ENCODE results near the gene ARHGAP26.
"Not testable (repeated sequence)": the region's sequence is repeated elsewhere in the genome, so short reads cannot be mapped to it uniquely, and the experiment has no call there.

Gene ARHGAP26

GRCh38 chr5:142922223-142922952 is 152.2 kb downstream of the ARHGAP26 start:
- Mint-ChIP-seq H3K4me3 (no peak overlapping the region), H3K27me3 (no peaks in the 10 kb centered on the region), H3K36me3 (peaks cover 12% of the 10 kb centered on the region), H3K9me3 (ENCODE audit: low read depth) (no peaks in the 10 kb centered on the region), H3K27ac (no peak overlapping the region), H3K4me1 (ENCODE audit: low read depth) (peaks cover 28% of the 10 kb centered on the region)

DNA sequence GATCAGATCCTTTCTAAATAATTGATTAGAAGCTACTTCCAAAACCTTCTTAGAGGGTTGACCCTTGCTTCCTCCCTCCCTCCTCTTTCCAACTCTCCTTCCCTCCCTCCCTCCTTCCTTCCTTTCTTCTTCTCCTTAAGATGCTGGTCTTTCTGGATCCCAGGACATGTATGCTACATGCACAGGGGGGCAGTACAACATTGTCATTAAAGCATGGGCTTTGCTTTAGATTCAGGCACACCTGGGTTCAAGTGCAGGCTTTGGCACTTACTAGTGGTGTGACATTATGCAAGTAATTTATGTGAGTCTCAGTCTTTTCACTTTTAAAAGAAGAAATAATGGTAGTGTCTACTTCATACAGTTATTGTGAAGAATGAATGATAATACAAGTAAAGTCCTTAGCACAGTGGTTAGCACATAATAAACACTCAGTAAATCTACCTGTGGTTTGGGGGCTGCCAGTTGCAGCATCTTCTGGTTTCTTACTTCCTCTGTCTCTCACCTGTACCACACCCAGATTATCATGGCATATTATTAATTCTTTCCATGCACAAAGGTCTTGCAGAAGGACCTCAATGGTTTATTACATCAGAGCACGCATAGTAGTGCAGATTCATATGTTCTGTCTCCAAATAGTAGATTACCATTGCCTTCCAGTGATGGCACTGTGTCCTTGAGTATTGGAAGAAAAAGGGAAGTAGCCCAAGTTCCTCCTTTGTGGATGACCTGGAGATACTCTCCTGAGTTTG is 154.1 kb downstream of the ARHGAP26 start:
- Mint-ChIP-seq H3K4me3 (no peak overlapping the region), H3K27me3 (no peaks in the 10 kb centered on the region), H3K36me3 (peaks cover 15% of the 10 kb centered on the region), H3K9me3 (ENCODE audit: low read depth) (no peaks in the 10 kb centered on the region), H3K27ac (no peak overlapping the region), H3K4me1 (ENCODE audit: low read depth) (peaks cover 32% of the 10 kb centered on the region)

DNA sequence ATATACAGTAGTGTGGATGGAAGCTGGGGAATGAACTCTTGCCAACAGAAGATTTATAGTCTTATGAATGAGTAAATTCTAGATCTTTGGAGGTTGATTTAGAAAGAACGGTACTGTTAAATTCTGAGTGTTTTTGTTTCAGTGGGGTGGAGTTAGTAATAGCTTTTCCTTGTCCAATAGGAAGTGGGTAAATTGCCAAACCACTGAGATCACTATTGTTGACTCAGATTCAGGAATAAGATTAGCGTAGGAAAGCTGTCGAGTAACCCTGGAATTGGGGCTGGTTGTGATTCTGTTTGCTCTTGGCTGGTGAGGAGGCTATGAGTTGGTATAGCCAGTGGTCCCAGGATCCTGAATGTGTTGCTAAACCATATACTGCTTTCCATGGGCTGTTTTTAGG is 155.6 kb downstream of the ARHGAP26 start:
- Mint-ChIP-seq H3K4me1 (ENCODE audit: low read depth) (peaks cover 41% of the 10 kb centered on the region), H3K4me3 (no peak overlapping the region), H3K27ac (no peak overlapping the region), H3K36me3 (peaks cover 19% of the 10 kb centered on the region), H3K27me3 (no peaks in the 10 kb centered on the region), H3K9me3 (ENCODE audit: low read depth) (no peaks in the 10 kb centered on the region)

- Mint-ChIP-seq H3K36me3 (peaks cover 22% of the 10 kb centered on the region), H3K27ac (no peak overlapping the region), H3K27me3 (no peaks in the 10 kb centered on the region), H3K4me1 (ENCODE audit: low read depth) (peaks cover 42% of the 10 kb centered on the region), H3K9me3 (ENCODE audit: low read depth) (no peaks in the 10 kb centered on the region), H3K4me3 (no peak overlapping the region)
Observed at GRCh38 chr5:142926549-142926948, 156.4 kb downstream of the ARHGAP26 start.

DNA sequence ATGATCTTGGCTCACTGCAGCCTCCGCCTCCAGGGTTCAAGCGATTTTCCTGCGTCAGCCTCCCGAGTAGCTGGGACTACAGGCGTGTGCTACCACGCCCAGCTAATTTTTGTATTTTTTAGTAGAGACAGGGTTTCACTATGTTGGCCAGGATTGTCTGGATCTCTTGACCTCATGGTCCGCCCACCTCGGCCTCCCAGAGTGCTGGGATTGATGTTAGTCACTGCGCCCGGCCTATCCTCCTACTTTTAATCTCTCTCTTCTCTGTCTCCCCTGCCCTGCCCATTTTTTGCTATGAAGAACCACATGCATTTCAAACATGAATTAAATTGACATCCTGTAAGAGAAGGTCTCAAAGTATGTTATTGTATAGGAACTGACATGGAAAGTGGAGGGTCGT is 158.8 kb downstream of the ARHGAP26 start:
- H3K27ac Mint-ChIP-seq; H3K27me3 Mint-ChIP-seq; H3K9me3 Mint-ChIP-seq (ENCODE audit: low read depth); H3K4me3 Mint-ChIP-seq: not testable (repeated sequence)
- peaks cover 32% of the 10 kb centered on the region for H3K36me3 Mint-ChIP-seq
- peaks cover 35% of the 10 kb centered on the region for H3K4me1 Mint-ChIP-seq (ENCODE audit: low read depth)

DNA sequence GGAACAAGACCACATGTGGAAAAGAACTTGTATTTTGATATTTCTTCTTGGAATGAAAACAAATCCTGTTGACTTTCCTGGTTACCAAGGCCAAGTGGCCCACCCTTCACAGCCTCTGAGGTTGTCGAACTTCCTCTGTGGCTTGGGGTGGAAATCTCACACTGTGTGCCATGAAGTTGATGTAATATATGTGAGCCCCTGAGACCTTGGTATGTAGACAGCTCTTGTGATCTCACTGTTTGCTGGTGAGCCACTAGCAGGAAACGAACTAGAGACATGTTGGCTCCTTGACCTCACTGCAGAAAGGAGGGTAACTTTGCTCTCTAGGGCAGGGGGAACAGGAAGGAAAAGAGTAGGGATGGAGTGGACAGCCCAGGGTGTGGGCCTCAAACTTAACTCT is 159.4 kb downstream of the ARHGAP26 start:
- Mint-ChIP-seq H3K4me3 (no peak overlapping the region), H3K9me3 (ENCODE audit: low read depth) (no peaks in the 10 kb centered on the region), H3K27me3 (no peaks in the 10 kb centered on the region), H3K4me1 (ENCODE audit: low read depth) (peaks cover 35% of the 10 kb centered on the region), H3K27ac (no peak overlapping the region), H3K36me3 (peaks cover 31% of the 10 kb centered on the region)

DNA sequence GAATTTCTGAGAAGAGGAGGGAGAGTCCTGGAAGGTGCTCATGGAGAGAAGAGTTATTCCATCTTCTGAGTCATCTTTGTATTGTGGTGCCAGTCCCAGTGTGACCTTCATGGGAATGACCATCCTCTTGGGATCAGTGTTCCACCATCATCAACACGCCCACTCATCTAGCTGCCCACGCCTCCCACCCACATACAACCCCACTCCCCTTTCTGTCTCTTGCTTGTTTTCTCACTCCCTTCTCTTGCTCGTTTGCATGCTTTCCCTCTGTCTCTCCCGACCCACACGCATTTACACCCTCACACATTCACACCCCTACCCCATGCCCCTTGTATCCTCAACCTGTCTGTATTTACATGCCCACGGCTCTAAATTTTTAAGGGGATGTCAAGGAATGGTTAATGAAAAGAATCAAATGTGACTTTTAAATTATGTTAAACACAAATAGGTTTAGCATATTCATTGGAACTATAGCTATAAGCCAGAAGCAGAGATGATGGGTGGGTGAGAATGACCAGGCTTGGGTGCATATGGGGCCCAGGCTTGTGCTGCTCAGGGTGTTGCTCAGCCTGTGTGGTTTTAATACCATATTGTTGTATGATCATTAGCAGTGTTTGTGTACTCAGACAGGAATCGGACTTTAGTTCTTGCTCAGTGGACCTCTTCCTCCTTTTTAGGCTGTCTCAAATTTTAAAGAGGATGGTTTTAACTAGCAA is 160.4 kb downstream of the ARHGAP26 start:
- no peak overlapping the region for H3K27ac Mint-ChIP-seq
- no peak overlapping the region for H3K4me3 Mint-ChIP-seq
- peaks cover 34% of the 10 kb centered on the region for H3K4me1 Mint-ChIP-seq (ENCODE audit: low read depth)
- H3K9me3 Mint-ChIP-seq (ENCODE audit: low read depth): no peaks in the 10 kb centered on the region
- peaks cover 24% of the 10 kb centered on the region for H3K36me3 Mint-ChIP-seq
- H3K27me3 Mint-ChIP-seq: no peaks in the 10 kb centered on the region

- H3K4me3 Mint-ChIP-seq: no peak overlapping the region
- no peaks in the 10 kb centered on the region for H3K27me3 Mint-ChIP-seq
- H3K36me3 Mint-ChIP-seq: peaks cover 28% of the 10 kb centered on the region
- H3K4me1 Mint-ChIP-seq (ENCODE audit: low read depth): peaks cover 39% of the 10 kb centered on the region
- H3K27ac Mint-ChIP-seq: no peak overlapping the region
- H3K9me3 Mint-ChIP-seq (ENCODE audit: low read depth): no peaks in the 10 kb centered on the region
Observed at GRCh38 chr5:142931896-142932686, 161.9 kb downstream of the ARHGAP26 start.

- Mint-ChIP-seq H3K27me3 (no peaks in the 10 kb centered on the region), H3K9me3 (ENCODE audit: low read depth) (no peaks in the 10 kb centered on the region), H3K4me1 (ENCODE audit: low read depth) (peaks cover 37% of the 10 kb centered on the region), H3K4me3 (no peak overlapping the region), H3K27ac (peak overlapping the region; percentile 51), H3K36me3 (peaks cover 30% of the 10 kb centered on the region)
Observed at GRCh38 chr5:142934051-142934762, 164.0 kb downstream of the ARHGAP26 start.

GRCh38 chr5:142935014-142935413 is 164.8 kb downstream of the ARHGAP26 start:
- peaks cover 30% of the 10 kb centered on the region for H3K4me1 Mint-ChIP-seq (ENCODE audit: low read depth)
- no peak overlapping the region for H3K4me3 Mint-ChIP-seq
- peaks cover 36% of the 10 kb centered on the region for H3K36me3 Mint-ChIP-seq
- H3K27ac Mint-ChIP-seq: no peak overlapping the region
- H3K9me3 Mint-ChIP-seq (ENCODE audit: low read depth): no peaks in the 10 kb centered on the region
- no peaks in the 10 kb centered on the region for H3K27me3 Mint-ChIP-seq

GRCh38 chr5:142937374-142937773 is 167.2 kb downstream of the ARHGAP26 start:
- Mint-ChIP-seq H3K36me3 (peaks cover 26% of the 10 kb centered on the region), H3K27ac (no peak overlapping the region), H3K4me1 (ENCODE audit: low read depth) (peaks cover 32% of the 10 kb centered on the region)

GRCh38 chr5:142938266-142938880 is 168.2 kb downstream of the ARHGAP26 start:
- no peaks in the 10 kb centered on the region for H3K27me3 Mint-ChIP-seq
- peaks cover 26% of the 10 kb centered on the region for H3K36me3 Mint-ChIP-seq
- H3K4me3 Mint-ChIP-seq: no peak overlapping the region
- no peaks in the 10 kb centered on the region for H3K9me3 Mint-ChIP-seq (ENCODE audit: low read depth)
- peaks cover 31% of the 10 kb centered on the region for H3K4me1 Mint-ChIP-seq (ENCODE audit: low read depth)
- no peak overlapping the region for H3K27ac Mint-ChIP-seq

More at GRCh38 chr5:142937374-142937773, 167.2 kb downstream of the ARHGAP26 start:
- Mint-ChIP-seq H3K27me3 (no peaks in the 10 kb centered on the region), H3K9me3 (ENCODE audit: low read depth) (no peaks in the 10 kb centered on the region), H3K4me3 (no peak overlapping the region)

GRCh38 chr5:142939006-142939405 is 168.8 kb downstream of the ARHGAP26 start:
- Mint-ChIP-seq H3K36me3 (peaks cover 22% of the 10 kb centered on the region), H3K4me1 (ENCODE audit: low read depth) (peaks cover 26% of the 10 kb centered on the region), H3K9me3 (ENCODE audit: low read depth) (no peaks in the 10 kb centered on the region), H3K4me3 (no peak overlapping the region), H3K27me3 (no peaks in the 10 kb centered on the region), H3K27ac (no peak overlapping the region)

- H3K27ac Mint-ChIP-seq: no peak overlapping the region
- H3K4me3 Mint-ChIP-seq: no peak overlapping the region
- H3K36me3 Mint-ChIP-seq: peaks cover 20% of the 10 kb centered on the region
- H3K4me1 Mint-ChIP-seq (ENCODE audit: low read depth): peaks cover 19% of the 10 kb centered on the region
- no peaks in the 10 kb centered on the region for H3K9me3 Mint-ChIP-seq (ENCODE audit: low read depth)
- H3K27me3 Mint-ChIP-seq: no peaks in the 10 kb centered on the region
Observed at GRCh38 chr5:142939884-142940283, 169.7 kb downstream of the ARHGAP26 start.
